Stimulated activated CD4-positive, alpha-beta T cell treated with anti-CD3 and anti-CD28 coated beads, Interleukin-1b, Interleukin-23, amount 100 ng/mL, for 1 hour (primary cell): ENCODE measurements around the gene TXNDC8.
"Not testable (repeated sequence)": the region's sequence is repeated elsewhere in the genome, so short reads cannot be mapped to it uniquely, and the experiment has no call there.

Experiments used
- DNase-seq, 2 donors: peaks; one replicate each; pipeline ENCODE4 v3.0.0-alpha.2; 2020; ENCODE audit warnings: low read depth in 2 of 2

Gene TXNDC8

DNA sequence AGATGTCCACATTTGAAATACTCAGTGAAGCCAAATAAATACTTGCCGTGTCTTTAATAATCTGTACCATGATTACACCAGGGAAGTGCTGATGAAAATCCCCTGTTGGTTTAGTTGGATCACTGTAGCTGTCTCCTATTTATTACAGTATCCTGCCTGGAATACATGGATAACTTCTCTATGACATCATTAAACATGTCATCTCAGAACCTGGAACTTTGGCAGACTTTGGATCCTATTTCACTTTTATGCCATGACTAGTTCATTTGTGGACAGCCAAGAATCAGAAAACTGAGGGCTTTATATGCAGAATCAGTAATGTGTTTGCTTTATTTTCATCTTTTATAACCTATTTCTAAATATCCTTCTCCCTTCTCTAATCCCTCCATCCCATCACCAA, at the start of gene TXNDC8:
Gene TXNDC8, minus strand, starts transcription at position 137 of the 400 bp plus-strand sequence.
- DNase-seq, result no peak

DNA sequence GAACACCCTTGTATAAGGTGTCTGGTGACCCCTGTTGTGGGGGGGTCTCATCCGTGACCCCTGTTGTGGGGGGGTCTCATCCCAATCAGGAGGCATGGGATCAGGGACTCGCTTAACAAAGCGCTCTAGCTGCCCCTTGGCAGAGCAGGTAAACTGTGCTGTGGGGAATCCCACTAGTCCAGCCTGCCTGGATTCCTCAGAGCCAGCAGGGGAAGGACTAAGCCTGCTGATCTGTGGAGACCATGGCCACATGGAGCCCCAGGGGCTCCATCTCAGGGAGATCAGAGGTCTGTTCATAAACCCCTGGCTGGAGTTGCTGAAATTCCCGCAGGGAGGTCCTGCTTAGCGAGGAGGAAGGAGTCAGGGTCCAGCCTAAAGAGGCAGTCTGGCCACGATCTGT, 45.8 kb upstream of the TXNDC8 start:
- DNase-seq, result no peak

DNA sequence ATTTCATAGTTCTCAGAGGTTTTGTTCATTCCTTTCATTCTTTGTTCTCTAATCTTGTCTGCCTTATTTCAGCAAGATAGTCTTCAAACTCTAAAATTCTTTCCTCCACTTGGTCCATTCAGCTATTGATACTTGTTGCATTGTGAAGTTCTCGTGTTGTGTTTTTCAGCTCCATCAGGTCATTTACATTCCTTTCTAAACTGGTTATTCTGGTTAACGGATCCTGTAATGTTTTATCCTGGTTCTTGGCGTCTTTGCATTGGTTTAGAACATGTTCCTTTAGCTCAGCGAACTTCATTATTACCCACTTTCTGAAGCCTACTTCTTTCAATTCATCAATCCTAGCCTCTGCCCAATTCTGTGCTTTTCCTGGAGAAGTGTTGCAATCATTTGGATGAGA, 45.1 kb upstream of the TXNDC8 start:
- no peak for DNase-seq

DNA sequence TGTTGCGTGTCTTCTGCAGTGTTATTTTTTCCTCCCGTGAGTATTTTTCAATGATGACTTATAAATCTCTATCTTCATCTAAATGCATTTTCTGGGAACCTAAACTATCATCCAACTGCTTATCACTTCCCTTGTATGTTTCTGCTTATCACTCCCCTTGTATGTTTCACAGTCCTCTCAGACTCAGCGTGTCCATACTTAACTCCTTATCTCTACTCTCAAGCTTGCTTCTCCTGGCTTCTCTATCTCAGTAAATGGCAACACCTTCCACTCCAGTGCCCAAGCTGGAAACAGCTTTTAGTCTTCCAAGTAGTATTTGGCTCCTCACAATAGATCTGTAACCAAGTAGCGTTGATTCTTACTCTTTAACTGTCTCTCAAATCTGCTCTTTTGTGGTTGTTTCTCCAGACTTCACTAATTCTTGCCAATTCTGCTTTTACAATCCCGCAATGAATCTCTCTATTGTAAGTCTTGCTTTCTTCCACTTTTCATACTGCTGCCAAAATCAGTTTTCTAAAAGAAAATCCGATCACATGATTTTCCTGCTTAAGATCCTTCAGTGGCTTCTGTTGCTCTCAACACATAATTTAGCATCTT, 33.8 kb upstream of the TXNDC8 start:
- no peak for DNase-seq

DNA sequence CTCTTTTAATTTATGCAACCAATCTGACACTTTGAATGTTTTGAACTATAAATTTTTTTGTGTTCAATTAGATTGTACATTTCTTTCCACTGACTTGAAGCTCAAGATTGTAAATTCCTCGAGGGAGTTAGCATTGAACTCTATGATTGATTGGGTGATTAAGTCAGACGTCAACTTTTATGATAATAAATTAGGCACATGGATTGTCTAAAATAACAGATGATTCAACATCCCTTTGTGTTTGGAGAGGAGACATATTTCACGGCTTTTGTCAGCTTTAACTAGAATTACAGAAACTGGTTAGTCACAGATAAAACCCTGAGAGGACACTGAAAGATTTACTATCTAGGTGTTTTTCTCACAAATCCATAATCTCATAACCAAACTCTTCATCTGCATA, 32.7 kb upstream of the TXNDC8 start:
- DNase-seq, result no peak

DNA sequence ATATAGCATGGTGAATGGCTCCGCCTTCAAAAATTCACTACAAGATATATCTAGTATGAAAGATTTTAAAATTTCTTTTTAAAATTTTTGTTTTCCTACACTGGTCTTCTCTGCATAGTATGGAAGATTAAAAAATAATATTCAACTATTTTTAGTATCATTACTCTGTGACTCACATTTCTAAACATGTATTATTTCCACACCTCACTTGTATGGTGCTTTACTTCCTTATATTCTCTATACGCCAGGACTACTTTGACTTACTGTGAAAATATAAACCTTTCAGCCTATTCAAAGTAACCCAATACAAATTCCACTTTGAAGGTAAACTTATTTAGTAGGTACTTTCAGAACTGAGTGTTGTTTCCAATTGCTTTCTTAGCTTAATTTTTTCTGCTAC, 26.8 kb upstream of the TXNDC8 start:
- DNase-seq, result no peak

DNA sequence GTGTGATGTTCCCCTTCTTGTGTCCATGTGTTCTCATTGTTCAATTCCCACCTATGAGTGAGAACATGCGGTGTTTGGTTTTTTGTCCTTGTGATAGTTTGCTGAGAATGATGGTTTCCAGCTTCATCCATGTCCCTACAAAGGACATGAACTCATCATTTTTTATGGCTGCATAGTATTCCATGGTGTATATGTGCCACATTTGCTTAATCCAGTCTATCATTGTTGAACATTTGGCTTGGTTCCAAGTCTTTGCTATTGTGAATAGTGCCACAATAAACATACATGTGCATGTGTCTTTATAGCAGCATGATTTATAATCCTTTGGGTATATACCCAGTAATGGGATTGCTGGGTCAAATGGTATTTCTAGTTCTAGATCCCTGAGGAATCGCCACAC, 21.3 kb upstream of the TXNDC8 start:
- not testable (repeated sequence) for DNase-seq

DNA sequence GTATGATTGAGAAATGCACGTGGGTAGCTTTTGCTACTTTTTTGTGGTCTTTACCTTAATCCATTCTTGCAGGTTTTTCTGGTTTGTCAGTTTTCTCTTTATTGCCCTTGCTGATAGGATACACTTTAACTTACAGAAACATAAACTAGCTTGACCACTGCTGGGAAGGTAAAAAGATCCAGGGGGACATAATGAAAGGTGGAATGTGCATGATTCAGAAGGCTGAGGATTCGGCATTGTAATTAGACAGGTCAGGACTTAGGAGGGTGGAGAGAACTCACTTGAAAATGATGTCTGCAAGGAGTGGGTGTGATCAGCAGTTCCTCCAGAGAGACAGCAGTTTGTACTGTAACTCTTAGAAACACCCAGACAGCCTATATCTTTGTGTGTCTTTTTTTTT, 19.8 kb upstream of the TXNDC8 start:
- DNase-seq, result no peak

DNA sequence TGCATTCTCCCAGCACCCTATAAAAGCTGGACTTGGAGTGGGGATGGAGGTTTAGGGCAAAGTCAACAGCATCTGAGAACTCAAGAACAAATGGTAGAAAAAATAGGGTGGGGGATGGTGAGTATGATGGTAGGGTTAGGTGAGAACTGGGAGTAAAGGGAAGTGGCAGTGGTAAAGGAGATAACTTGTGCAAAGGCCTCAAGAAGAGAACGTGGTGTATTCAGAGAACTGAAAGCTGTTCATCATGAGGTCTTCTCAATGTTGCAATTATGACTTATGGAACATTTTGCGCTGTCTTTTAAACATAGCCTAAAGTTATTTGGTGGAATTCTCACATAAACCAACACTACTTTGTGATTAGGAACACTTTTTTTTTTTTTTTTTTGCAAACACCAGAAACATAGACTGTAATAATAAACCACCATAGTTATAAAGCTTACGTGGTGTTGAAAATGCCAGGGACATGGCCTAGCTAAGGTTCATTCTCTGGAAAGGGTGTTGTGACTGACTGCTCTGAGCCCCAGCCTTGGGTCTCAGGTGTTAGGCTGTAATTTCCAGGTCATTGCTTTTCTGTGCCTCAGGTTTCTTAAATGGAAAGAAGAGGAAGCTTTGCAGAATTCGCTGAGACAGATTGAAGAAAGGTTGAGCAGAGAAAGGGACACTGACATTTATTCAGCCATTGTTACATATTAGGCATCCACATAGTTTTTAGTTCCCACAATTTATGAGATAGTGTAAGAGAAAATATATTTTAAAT, 19.2 kb upstream of the TXNDC8 start:
- DNase-seq, result no peak

DNA sequence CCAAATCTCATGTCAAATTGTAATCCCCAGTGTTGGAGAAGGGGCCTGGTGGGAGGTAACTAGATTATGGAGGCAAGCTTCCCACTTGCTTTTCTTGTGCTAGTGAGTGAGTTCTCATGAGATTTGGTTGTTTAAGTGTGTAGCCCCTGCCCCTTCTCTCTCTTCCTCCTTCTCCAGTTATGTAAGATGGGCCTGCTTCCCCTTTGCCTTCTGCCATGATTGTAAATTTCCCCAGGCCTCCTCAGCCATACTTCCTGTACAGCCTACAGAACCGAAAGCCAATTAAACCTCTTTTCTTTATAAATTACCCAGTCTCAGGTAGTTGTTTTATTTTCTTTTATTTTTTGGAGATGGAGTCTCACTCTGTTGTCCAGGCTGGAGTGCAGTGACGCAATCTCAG, 18.2 kb upstream of the TXNDC8 start:
- no peak for DNase-seq

DNA sequence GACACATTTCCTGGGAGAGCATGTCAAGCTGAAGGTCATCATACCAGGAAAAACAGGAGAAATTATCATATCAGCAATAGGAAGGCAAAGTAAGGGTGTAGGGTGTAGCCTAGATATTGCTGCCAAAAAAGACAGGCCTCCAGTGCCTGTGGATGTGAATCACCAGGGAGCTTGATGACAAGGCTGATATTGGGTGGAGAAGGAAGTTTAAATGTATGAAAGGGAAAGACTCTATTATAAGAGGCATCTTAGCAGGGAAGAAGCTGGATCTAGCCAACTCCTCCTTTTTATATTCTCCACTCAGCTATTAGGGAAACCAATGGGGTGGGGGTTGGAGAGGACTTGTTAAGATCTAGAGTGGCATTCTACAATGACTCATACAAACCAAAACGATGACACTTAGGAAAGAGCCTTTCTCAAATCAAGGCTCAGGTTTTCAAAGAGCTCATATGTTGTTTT, 13.4 kb upstream of the TXNDC8 start:
- no peak for DNase-seq

DNA sequence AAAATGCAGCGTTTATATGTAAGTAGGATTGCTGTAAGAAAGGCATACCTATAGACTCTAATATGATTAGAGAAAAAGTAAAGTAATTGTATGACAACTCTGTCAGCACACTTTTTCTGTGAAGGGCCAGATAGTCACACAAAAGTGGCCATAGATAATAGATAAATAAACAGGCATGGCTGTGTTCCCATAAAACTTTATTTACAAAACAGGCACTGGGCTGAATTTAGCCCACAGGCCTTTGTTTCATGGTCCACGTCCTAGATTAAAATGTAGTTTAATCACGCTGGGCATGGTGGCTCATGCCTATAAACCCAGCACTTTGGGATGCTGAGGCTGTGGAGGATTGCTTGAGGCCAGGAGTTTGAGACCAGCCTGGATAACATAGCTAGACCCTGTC, 8.7 kb upstream of the TXNDC8 start:
- DNase-seq, result no peak

DNA sequence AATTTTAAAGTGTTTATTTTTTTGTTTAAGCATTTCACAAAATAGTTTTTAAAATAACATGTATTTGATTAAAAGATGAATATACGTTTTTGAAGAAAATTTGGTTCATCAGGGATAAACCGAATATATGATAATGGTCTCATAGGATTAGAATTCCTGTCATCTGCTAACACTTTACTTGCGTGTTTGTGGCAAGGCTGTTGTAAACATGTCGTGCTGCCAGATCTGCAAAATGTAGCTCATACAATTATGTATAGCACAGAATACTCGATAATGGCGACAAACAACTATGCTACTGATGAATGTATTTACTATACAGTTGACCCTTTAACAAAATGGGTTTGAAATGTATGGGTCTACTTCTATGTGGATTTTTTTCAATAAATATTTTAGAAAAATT, 7.2 kb upstream of the TXNDC8 start:
- DNase-seq, result no peak

DNA sequence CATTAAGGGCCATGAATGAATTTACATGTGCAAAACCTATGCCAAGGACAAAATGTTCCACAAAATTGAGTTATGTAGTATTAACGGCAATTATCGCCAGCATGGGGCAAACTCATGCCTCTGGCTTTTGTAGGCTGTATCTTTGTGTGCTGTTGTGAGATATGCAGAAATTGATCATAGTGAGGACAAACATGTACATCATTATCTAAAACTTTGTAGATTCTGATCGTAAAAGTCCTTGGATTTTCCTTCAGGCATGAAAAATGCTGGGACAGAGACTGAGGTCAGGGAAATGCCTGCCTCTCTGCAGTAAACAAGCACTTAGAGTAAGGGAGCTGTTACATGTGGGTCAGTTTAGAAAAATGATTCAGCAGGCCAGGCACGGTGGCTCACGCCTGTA, 5.9 kb upstream of the TXNDC8 start:
- no peak for DNase-seq

DNA sequence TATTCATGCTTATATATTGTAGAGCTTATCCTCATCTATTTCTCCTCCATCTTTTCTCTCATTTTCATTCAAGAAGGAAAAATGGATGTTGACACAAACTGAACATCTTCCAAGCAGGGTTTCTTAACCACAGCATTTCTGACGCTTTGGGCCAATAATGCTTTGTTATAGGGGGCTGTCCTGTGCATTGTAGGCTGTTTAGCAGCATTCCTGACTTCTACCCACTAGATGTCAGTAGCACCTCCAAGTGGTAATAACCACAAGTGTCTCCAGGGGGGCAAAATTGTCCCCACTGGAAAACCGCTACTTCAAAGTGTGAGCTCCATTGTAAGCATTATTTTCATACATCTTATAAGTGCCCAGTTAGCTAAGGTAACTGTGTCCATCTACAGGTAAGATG, 2.6 kb upstream of the TXNDC8 start:
- DNase-seq, result no peak

DNA sequence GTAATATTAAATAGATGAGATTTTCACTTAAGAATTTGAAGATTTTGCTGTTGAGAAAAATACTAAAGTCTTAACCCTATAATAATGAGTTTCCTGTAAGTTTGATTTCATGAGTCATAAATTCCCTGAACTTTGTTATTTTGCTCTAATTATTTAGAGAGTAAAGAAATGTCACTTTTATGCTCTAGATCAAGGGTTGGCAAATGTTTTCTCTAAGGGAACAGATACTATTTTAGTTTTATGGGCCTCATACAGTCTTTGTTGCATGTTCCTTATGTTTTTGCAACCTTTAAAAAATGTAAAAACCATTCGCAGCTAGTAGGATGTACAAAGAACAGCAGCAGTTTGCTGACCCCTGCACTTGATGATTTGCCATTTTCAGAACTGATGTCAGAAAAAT, 480 bp upstream of the TXNDC8 start:
- DNase-seq, result no peak

DNA sequence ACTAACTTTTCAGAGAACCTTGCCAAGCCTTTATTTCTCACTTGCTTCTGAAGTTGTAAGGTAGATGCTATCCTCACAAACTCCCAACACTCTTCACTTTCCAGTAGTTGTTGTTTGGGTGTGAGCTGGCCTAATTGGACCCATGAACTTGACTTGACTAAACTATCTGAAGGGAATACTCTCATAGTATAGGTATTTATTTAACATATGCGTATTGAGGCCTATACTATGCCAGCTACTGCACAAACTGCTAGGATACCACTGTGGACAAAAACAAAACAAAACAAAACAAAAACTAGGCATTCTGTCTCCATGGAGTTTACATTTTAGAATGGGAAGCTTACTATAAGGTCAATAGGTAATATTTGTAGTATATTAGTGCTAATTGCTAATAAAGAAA, 1.3 kb downstream of the TXNDC8 start:
- DNase-seq, result no peak

DNA sequence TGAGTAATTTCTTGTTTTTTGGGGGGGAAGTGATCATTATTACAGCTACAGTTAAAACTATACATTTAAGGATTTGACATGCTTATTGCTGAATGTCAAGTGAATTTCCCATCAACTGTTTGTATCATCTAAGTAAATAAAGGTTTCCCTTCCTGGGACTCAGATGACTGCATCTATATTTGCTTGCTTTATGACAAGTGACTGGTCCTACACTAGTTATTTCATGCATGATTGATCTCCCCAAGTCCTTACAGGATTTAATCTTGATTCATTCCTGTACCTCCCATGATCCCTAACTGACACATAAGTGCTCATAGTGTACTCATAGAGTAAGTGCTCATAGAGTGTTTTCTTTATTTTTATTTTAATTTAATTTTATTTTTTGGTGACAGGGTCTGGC, 2.8 kb downstream of the TXNDC8 start:
- DNase-seq, result no peak

DNA sequence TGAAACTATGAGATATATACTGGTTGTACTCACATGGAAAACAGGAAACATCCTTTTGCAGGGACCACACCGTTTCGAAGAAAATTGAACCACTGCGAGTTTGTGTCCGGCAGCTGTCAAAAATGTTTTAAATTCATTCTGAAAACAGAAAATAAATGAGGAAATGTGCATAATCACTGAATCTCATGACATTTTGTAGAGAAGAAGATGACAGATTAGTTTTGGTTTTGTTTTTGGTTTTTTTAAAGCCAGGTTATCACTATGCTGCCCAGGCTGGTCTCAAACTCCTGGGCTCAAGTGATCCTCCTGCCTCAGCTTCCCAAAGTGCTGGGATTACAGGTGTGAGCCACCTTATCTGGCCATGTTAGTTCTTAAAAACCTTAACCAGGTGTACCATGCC, 3.5 kb downstream of the TXNDC8 start:
- no peak for DNase-seq

DNA sequence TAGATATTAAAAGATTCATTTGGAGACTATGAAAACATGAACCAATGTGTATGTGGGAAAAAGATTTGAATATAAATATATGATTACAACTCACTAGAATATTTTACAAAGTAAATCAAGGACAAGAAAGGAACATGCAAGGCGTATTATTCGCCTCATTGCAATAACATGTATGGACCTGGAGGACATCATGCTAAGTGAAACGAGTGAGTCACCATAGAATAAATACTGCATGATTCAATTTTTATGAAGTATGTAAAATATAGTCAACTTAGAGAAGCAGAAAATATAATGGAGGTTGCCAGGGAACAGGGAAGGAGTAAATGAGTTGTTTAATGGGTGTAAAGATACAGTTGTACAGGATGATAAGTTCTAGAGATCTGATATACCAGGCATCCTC, 4.9 kb downstream of the TXNDC8 start:
- no peak for DNase-seq

DNA sequence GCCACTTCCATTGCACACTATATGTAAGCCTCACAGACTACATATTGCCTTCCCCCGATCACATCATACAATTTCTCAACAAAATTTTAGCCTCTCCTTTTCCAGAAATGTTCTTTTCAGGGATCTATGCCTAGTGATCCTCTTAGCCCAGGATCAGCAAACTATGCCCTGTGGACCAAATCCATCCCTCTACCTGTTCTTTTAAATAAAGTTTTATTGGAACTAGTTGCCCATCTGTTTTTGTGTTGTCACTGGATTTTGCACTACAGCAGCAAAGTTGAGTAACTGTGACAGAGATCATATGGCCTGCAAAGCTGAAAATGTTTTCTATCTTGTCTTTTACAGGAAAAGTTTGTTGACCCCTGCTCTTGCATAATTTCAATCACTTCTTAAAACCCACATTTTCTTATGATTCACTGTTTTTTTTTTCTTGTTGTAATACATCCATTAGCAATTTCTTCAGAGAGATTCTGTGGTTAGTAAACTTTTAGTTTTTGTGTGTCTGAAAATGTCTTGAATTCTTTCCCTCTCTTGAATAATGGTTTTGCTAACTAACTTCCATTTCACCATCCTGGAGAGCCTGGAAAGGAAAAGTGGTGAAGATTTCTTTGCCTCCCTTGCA, 7.1 kb downstream of the TXNDC8 start:
- DNase-seq, result no peak

DNA sequence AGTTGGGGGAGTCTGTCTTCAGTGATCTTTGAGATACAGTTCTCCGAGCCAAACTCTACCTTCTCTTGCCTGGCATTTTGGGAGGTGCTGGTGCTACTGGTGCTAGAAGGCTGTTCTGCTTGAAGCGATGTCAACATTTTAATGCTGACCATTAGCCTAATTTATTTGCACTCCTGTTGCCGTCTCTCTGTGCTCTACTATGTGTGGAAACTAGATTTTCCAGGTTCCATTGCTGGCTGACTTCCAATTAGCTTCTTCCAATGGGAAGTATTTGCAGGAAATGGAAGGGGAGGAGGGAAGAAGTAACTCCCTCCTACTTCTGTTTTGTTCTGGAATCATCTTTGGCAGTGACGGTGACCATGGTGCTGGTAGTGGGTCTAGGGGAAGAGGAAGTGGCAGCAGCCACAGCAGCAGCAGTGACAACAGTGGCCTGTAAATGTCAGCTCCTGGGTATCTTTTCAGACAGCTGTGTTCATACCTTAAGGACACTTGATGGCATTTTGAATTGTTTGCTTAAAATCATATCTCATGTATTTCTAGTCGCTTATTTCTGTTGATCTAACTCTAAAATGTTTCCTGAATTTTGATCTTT, 7.9 kb downstream of the TXNDC8 start:
- DNase-seq, result no peak

DNA sequence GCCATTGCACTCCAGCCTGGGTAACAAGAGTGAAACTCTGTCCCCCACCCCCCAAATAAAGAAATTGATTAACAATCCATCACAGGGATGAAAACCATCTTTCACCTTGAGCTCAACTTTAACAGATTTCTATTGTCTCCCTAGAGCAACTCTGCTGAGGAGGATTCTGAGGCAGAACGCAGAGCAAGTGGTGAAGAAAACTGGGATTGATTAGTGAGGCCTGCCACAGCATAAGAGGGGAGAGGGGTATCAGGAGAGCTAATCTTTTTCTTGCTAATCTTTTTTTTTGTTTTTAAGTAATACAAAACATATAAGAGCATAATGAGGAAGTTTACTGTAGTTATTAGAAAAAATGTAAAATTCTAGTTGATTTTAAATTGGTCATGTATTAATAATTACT, 8.9 kb downstream of the TXNDC8 start:
- DNase-seq, result no peak
